Left ventricle myocardium inferior (tissue), 1 donor: ENCODE results near the gene CDH15. TPM values are rescaled to one million over a fixed set of nuclear protein-coding genes. Genes with fewer than 3 reads are reported as not detected.

Experiments used
- DNase-seq: peaks from one replicate; pipeline ENCODE4 v3.0.0-alpha.2; 2020
- H3K27ac ChIP-seq: fragments of 200-600 bp; replicated peaks from 2 replicates; pipeline ENCODE4 v1.8.0; 2021
- H3K27me3 ChIP-seq: fragments of 200-600 bp; 2 replicates; pipeline ENCODE4 v1.8.0; 2021; ENCODE audit warnings: low read depth
- H3K36me3 ChIP-seq: fragments of 200-600 bp; 2 replicates; pipeline ENCODE4 v1.8.0; 2021
- H3K4me1 ChIP-seq: fragments of 200-600 bp; 2 replicates; pipeline ENCODE4 v1.8.0; 2021
- H3K4me3 ChIP-seq: fragments of 200-600 bp; 2 replicates; pipeline ENCODE4 v1.8.0; 2021; ENCODE audit warnings: mild to moderate bottlenecking, moderate library complexity
- H3K9me3 ChIP-seq: fragments of 200-600 bp; replicated peaks from 2 replicates; pipeline ENCODE4 v1.8.0; 2021
- intact Hi-C: fragments of 100-400 bp; cut with micrococcal nuclease; formaldehyde crosslinking; loops from one replicate; pipeline ENCODE4 v1.11.0; 2022
- total RNA-seq: library from RNA; stranded (reverse); fragmentation: NEBNext Ultra II Directional; extraction: Animal tissue kit (Norgen Biotek cat#: 25700); gene quantifications from one replicate; pipeline ENCODE4 v1.2.1, GENCODE V29; 2021
- TF ChIP-seq, protein P1 (sequence below): fragments of 200-600 bp; IDR thresholded peaks from 2 replicates; pipeline ENCODE4 v1.8.0; 2021; ENCODE audit warnings: antibody characterized with exemption, mild to moderate bottlenecking, borderline replicate concordance
- donor health status: DM: no; HTN: yes; CAD: no; lungs with severe emphysema.

The CDH15 gene
- total RNA-seq, 1 donor from 2014 or later = not detected

DNA sequence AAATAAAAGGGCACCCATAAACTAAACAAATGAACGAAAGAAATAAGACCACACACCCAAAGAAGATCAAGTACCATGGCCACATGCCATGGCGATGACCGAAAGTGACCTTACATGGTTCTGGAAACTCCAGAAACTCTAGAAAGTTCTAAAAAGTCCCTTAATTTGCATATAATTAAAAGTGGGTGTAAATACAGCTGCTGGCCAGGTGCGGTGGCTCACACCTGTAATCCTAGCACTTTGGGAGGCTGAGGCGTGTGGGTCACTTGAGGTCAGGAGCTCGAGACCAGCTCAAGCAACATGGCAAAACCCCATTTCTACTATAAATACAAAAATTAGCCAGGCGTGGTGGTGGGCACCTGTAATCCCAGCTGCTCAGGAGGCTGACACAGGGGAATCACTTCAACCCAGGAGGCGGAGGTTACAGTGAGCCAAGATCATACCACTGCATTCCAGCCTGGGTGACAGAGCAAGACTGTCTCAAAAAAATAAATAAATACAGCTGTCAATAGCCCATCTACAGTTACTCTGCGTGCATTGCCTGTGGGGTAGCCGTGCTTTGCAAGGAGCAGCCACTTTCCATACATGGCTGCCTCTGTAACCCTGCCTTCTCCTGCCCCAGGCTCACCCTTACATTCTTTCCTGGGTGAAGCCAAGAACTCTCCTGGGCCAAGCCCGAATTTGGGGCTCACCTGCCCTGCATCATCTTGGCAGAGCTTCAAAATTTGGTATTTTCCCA is 38.8 kb downstream of the CDH15 start:
- Histone ChIP-seq H3K4me1 (no peaks in the 10 kb centered on the region), H3K4me3 (no peak overlapping the region), H3K9me3 (no peaks in the 10 kb centered on the region), H3K27ac (no peak overlapping the region), H3K36me3 (no peaks in the 10 kb centered on the region), H3K27me3 (peaks cover 50% of the 10 kb centered on the region)
- intact Hi-C loops = loop anchor here (10.0 kb wide), 1 partner anchor 476 kb away; no protein-coding TSS in a partner anchor
- no peak for DNase-seq
- TF ChIP-seq, protein P1, sequence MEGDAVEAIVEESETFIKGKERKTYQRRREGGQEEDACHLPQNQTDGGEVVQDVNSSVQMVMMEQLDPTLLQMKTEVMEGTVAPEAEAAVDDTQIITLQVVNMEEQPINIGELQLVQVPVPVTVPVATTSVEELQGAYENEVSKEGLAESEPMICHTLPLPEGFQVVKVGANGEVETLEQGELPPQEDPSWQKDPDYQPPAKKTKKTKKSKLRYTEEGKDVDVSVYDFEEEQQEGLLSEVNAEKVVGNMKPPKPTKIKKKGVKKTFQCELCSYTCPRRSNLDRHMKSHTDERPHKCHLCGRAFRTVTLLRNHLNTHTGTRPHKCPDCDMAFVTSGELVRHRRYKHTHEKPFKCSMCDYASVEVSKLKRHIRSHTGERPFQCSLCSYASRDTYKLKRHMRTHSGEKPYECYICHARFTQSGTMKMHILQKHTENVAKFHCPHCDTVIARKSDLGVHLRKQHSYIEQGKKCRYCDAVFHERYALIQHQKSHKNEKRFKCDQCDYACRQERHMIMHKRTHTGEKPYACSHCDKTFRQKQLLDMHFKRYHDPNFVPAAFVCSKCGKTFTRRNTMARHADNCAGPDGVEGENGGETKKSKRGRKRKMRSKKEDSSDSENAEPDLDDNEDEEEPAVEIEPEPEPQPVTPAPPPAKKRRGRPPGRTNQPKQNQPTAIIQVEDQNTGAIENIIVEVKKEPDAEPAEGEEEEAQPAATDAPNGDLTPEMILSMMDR = no peak

DNA sequence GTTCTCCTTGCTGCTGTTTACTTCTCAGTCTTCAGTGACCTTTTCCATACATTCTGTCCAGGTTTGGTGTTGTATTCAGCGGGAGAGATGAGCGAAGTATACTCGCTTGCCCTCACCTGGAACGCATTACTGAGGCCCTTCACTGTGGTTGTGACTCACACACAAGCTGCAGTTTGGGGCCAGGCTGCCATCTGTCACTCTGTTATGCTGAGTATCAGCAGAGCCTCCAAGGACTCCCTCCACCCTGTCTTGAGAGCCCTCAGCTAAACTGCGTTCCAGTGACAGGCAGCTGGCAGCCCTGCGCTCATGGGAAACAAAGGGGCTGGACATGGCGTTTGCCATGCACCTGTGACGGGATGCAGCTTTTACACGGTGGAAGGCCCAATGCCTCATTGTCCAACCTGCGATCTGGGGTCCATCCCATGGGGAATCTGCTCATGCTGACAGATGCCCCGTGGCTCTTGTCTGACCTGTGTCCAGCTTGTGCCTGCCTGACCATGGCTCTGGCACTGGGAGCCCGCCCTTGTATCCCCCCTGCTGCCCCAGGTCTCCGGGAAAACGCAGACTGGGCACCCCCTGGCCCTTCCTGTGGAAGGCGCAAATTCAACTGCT is 39.5 kb downstream of the CDH15 start:
- no peak overlapping the region for H3K4me3 ChIP-seq
- intact Hi-C loops = loop anchor here (10.0 kb wide), 1 partner anchor 476 kb away; no protein-coding TSS in a partner anchor
- H3K36me3 ChIP-seq = no peaks in the 10 kb centered on the region
- peaks cover 4% of the 10 kb centered on the region for H3K4me1 ChIP-seq
- H3K9me3 ChIP-seq = no peaks in the 10 kb centered on the region
- no peak overlapping the region for H3K27ac ChIP-seq
- no peak for DNase-seq
- TF ChIP-seq, protein P1 = no peak
- peaks cover 43% of the 10 kb centered on the region for H3K27me3 ChIP-seq

DNA sequence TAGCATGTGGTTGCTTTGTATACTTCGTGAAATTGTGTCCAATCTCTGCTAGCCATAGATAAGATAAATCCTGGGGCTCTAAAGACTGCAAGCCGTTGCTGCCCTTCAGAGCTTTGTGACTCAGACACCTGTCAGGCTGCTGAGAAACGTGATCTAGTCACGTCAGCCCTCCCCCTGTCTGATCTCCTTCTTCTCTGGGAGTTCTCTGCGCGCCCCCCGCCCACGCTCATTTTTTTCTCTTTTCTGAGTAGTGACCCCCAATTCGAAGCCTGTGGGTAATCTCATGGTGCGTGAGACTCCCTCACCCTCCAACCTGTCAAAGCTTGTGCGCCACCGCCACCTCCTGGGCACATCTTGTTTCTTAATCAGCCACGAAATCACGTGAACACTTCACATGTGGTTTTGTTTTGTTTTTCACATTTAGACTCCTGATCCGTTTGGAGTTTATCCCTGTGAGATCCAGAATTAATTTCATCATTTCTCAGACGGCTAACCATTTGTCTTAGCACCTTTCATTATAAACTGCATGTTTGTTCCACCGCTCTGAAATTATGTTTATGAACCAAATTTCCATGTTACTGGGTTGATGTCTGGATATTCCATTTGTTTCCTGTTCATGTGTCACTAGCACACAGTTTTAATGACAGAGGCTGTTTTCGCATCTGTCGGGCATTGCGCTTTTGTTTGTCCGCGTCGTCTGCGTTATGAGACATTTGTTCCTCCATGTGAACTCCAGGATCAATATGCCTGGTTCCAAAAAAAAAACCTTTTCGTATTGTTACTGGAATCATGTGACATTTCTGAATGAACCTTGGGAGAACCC is 45.0 kb downstream of the CDH15 start:
- H3K9me3 ChIP-seq = no peaks in the 10 kb centered on the region
- H3K36me3 ChIP-seq = peaks cover 9% of the 10 kb centered on the region
- peaks cover 33% of the 10 kb centered on the region for H3K4me1 ChIP-seq
- intact Hi-C loops = loop anchor here (10.0 kb wide), 1 partner anchor 482 kb away; no protein-coding TSS in a partner anchor
- H3K4me3 ChIP-seq = peak overlapping the region; percentile 90
- peak overlapping the region; percentile 97 for H3K27ac ChIP-seq
- H3K27me3 ChIP-seq = no peaks in the 10 kb centered on the region
- TF ChIP-seq, protein P1 = peak; percentile 70
- peak; percentile 80 for DNase-seq

DNA sequence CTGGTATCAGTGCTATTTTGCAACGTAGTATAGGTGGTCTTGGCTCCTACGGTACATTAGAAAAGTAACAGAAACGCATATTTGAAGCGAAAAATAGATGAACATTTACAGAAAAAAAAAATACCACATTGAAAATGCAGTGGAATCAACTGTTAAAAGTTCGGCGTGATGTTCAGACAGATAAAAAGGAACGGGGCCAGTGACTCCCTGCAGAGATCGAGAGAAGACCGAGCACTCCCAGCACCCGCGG is 45.5 kb downstream of the CDH15 start:
- peaks cover 14% of the 10 kb centered on the region for H3K36me3 ChIP-seq
- H3K4me3 ChIP-seq = peak overlapping the region; percentile 90
- H3K27ac ChIP-seq = peak overlapping the region; percentile 97
- intact Hi-C loops = loop anchor here (10.0 kb wide), 1 partner anchor 482 kb away; no protein-coding TSS in a partner anchor
- H3K9me3 ChIP-seq = no peaks in the 10 kb centered on the region
- no peak for DNase-seq
- no peaks in the 10 kb centered on the region for H3K27me3 ChIP-seq
- TF ChIP-seq, protein P1 = no peak
- H3K4me1 ChIP-seq = peaks cover 33% of the 10 kb centered on the region

DNA sequence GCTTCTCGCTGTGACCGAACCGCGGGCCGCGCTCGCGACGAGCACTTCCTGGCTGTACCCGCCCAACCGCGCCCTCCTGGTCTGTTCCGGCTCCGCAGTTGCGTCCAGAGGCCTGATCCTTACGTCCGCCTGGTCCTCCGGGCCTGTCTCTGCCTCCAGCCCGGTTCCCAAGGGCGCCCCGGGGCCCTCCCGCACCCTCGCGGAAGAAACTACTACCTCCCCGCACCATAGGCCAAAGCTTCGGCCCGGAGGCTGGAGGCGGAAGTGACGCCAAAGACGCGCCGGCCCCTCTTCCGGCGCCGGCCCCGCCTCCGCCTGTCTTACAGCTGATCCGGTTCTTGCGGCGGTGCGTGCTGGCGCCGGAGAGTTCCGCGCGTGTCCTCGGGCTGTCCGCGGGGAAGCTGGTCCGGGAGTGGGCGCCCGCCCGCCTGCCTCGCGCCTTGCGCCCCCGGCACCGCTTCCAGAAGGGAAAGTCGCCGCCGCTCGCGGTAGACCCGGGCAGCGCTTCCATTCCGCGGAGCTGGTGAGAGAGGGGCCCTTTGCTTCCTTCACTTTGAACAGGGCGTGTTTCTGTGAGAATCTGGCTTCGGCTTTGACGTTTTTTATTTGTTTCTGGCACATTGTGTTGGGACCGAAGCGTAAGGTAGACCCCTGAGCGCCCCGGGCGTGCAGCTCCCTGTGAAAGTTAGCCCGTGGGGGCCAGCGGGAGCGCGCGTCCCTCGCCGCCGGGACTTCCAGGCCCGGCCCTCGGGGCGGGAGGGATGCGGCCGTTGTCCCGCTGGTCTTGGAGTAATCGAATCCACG is 46.0 kb downstream of the CDH15 start, which contains the start of gene ZNF778:
Gene ZNF778, plus strand, starts transcription at position 316 of the 804 bp plus-strand sequence. CDS start 3,425 bp downstream, outside the sequence.
- Histone ChIP-seq H3K9me3 (no peaks in the 10 kb centered on the region), H3K4me3 (peak within 1 kb of the TSS; percentile 90), H3K4me1 (peaks cover 33% of the 10 kb centered on the region), H3K27me3 (no peaks in the 10 kb centered on the region), H3K27ac (peak within 1 kb of the TSS; percentile 97), H3K36me3 (peaks cover 20% of the 10 kb centered on the region)
- intact Hi-C loops = loop anchor here (10.0 kb wide), 1 partner anchor 483 kb away; no protein-coding TSS in a partner anchor
- peak; percentile 85 for DNase-seq
- TF ChIP-seq, protein P1 = no peak
